Mucosa of stomach (tissue), 1 donor: Measurements from ENCODE around the gene TMEM52B.

Source experiments
- H3K27me3 ChIP-seq: one replicate; pipeline ENCODE4 v1.7.0; 2013; ENCODE audit warnings: mild to moderate bottlenecking, low read length; ENCODE audit not compliant: control insufficient read depth, insufficient read depth
- H3K36me3 ChIP-seq: one replicate; pipeline ENCODE4 v1.7.0; 2013; ENCODE audit warnings: low read length; ENCODE audit not compliant: control insufficient read depth, insufficient read depth
- H3K4me1 ChIP-seq: one replicate; pipeline ENCODE4 v1.7.0; 2013; ENCODE audit warnings: mild to moderate bottlenecking, low read length; ENCODE audit not compliant: control insufficient read depth, insufficient read depth
- H3K4me3 ChIP-seq: one replicate; pipeline ENCODE4 v1.7.0; 2013; ENCODE audit warnings: low read length
- H3K9ac ChIP-seq: one replicate; pipeline ENCODE4 v1.7.0; 2013; ENCODE audit warnings: mild to moderate bottlenecking, low read length, moderate library complexity
- H3K9me3 ChIP-seq: one replicate; pipeline ENCODE4 v1.7.0; 2013; ENCODE audit warnings: mild to moderate bottlenecking, low read length, moderate library complexity; ENCODE audit not compliant: control insufficient read depth
- donor health status: Pancreatic carcinoma.

The TMEM52B gene

GRCh38 chr12:10178821-10179220 lies at the start of gene TMEM52B:
TMEM52B (plus strand) TSS chr12:10179032; CDS start chr12:10179575, 543 bp downstream.
- no peaks in the 10 kb centered on the region for H3K4me1 ChIP-seq
- H3K4me3 ChIP-seq = no peak within 1 kb of the TSS
- H3K9me3 ChIP-seq = no peaks in the 10 kb centered on the region
- no peaks in the 10 kb centered on the region for H3K27me3 ChIP-seq
- no peak within 1 kb of the TSS for H3K9ac ChIP-seq
- H3K36me3 ChIP-seq = no peaks in the 10 kb centered on the region

- H3K9ac ChIP-seq = peak within 1 kb of the TSS; percentile 7
- no peaks in the 10 kb centered on the region for H3K27me3 ChIP-seq
- no peaks in the 10 kb centered on the region for H3K36me3 ChIP-seq
- no peaks in the 10 kb centered on the region for H3K4me1 ChIP-seq
- no peak within 1 kb of the TSS for H3K4me3 ChIP-seq
- H3K9me3 ChIP-seq = no peaks in the 10 kb centered on the region
These were observed 48.8 kb upstream of the TMEM52B start, which contains the start of gene CLEC7A for GRCh38 chr12:10130042-10130441. CLEC7A (minus strand) TSS chr12:10130199; CDS start chr12:10130082, 117 bp downstream.

GRCh38 chr12:10131111-10131690 lies 47.6 kb upstream of the TMEM52B start:
- Histone ChIP-seq H3K9ac (no peak overlapping the region), H3K9me3 (no peaks in the 10 kb centered on the region), H3K27me3 (no peaks in the 10 kb centered on the region), H3K4me3 (no peak overlapping the region), H3K4me1 (no peaks in the 10 kb centered on the region), H3K36me3 (no peaks in the 10 kb centered on the region)

- Histone ChIP-seq H3K36me3 (no peaks in the 10 kb centered on the region), H3K9me3 (no peaks in the 10 kb centered on the region), H3K4me1 (no peaks in the 10 kb centered on the region), H3K4me3 (no peak overlapping the region), H3K9ac (no peak overlapping the region), H3K27me3 (no peaks in the 10 kb centered on the region)
These were observed 45.9 kb upstream of the TMEM52B start for GRCh38 chr12:10132850-10133370.

- H3K9me3 ChIP-seq = no peaks in the 10 kb centered on the region
- no peaks in the 10 kb centered on the region for H3K4me1 ChIP-seq
- no peak overlapping the region for H3K4me3 ChIP-seq
- H3K36me3 ChIP-seq = no peaks in the 10 kb centered on the region
- no peaks in the 10 kb centered on the region for H3K27me3 ChIP-seq
- H3K9ac ChIP-seq = no peak overlapping the region
These were observed 43.7 kb upstream of the TMEM52B start for GRCh38 chr12:10135126-10135525.

- H3K9me3 ChIP-seq = no peaks in the 10 kb centered on the region
- no peaks in the 10 kb centered on the region for H3K36me3 ChIP-seq
- H3K9ac ChIP-seq = no peak overlapping the region
- H3K4me1 ChIP-seq = no peaks in the 10 kb centered on the region
- H3K27me3 ChIP-seq = no peaks in the 10 kb centered on the region
- H3K4me3 ChIP-seq = no peak overlapping the region
These were observed 42.1 kb upstream of the TMEM52B start for GRCh38 chr12:10136637-10137205.

- Histone ChIP-seq H3K36me3 (no peaks in the 10 kb centered on the region), H3K4me1 (no peaks in the 10 kb centered on the region), H3K4me3 (no peak overlapping the region), H3K9me3 (no peaks in the 10 kb centered on the region), H3K27me3 (no peaks in the 10 kb centered on the region), H3K9ac (no peak overlapping the region)
These were observed 38.8 kb upstream of the TMEM52B start for GRCh38 chr12:10140001-10140400.

- no peaks in the 10 kb centered on the region for H3K27me3 ChIP-seq
- H3K36me3 ChIP-seq = no peaks in the 10 kb centered on the region
- no peaks in the 10 kb centered on the region for H3K9me3 ChIP-seq
- no peaks in the 10 kb centered on the region for H3K4me1 ChIP-seq
- H3K4me3 ChIP-seq = no peak overlapping the region
- no peak overlapping the region for H3K9ac ChIP-seq
These were observed 35.7 kb upstream of the TMEM52B start for GRCh38 chr12:10142976-10143589.

GRCh38 chr12:10147714-10148403 lies 31.0 kb upstream of the TMEM52B start:
- no peaks in the 10 kb centered on the region for H3K36me3 ChIP-seq
- no peaks in the 10 kb centered on the region for H3K27me3 ChIP-seq
- H3K4me1 ChIP-seq = no peaks in the 10 kb centered on the region
- no peaks in the 10 kb centered on the region for H3K9me3 ChIP-seq
- H3K9ac ChIP-seq = no peak overlapping the region
- H3K4me3 ChIP-seq = no peak overlapping the region

GRCh38 chr12:10151621-10152020 lies 27.2 kb upstream of the TMEM52B start:
- H3K27me3 ChIP-seq = peaks cover 5% of the 10 kb centered on the region
- no peak overlapping the region for H3K4me3 ChIP-seq
- no peak overlapping the region for H3K9ac ChIP-seq
- H3K36me3 ChIP-seq = no peaks in the 10 kb centered on the region
- H3K9me3 ChIP-seq = no peaks in the 10 kb centered on the region
- peaks cover 9% of the 10 kb centered on the region for H3K4me1 ChIP-seq

- peak overlapping the region; percentile 97 for H3K4me3 ChIP-seq
- peaks cover 9% of the 10 kb centered on the region for H3K4me1 ChIP-seq
- peaks cover 5% of the 10 kb centered on the region for H3K27me3 ChIP-seq
- peak overlapping the region; percentile 75 for H3K9ac ChIP-seq
- no peaks in the 10 kb centered on the region for H3K9me3 ChIP-seq
- no peaks in the 10 kb centered on the region for H3K36me3 ChIP-seq
These were observed 25.3 kb upstream of the TMEM52B start for GRCh38 chr12:10153271-10154144.
